Right renal pelvis (tissue), 4 donors: ENCODE measurements around the gene LSG1. TPM values are rescaled to one million over a fixed set of nuclear protein-coding genes. Genes with fewer than 3 reads are reported as not detected.

Experiments
- DNase-seq, 4 donors: peaks; one replicate each; pipeline ENCODE4 v3.0.0-alpha.2; 2013; ENCODE audit warnings: low read depth in 4 of 4, low spot score in 3 of 4, missing footprints in 1 of 4
- polyA plus RNA-seq, 4 donors: library from polyadenylated mRNA; unstranded; fragments of 120-200 nt; gene quantifications; one replicate each; pipeline ENCODE4 v1.2.1, GENCODE V29; 2013; ENCODE audit not compliant: insufficient read length in 4 of 4

Gene LSG1
- polyA plus RNA-seq: 10 to 100 TPM; 33.5 to 37.1 (median 35.6) TPM

- peak; percentile 96 to 99 (median 96) for DNase-seq
Observed at GRCh38 chr3:194671900-194672808, at the start of gene LSG1. Gene LSG1, minus strand, starts transcription at chr3:194672191. Its CDS starts 29 bp downstream, at chr3:194672162.

- DNase-seq: no peak
Observed at GRCh38 chr3:194720048-194720447, 48.1 kb upstream of the LSG1 start.

GRCh38 chr3:194718079-194718478 lies 46.1 kb upstream of the LSG1 start:
- DNase-seq: no peak

- no peak for DNase-seq
Observed at GRCh38 chr3:194715022-194715800, 43.2 kb upstream of the LSG1 start.

- DNase-seq: no peak
Observed at GRCh38 chr3:194714564-194714963, 42.6 kb upstream of the LSG1 start.

GRCh38 chr3:194714137-194714455 lies 42.1 kb upstream of the LSG1 start:
- no peak for DNase-seq

GRCh38 chr3:194713299-194714136 lies 41.5 kb upstream of the LSG1 start:
- no peak for DNase-seq

GRCh38 chr3:194711913-194712312 lies 39.9 kb upstream of the LSG1 start:
- DNase-seq: no peak

GRCh38 chr3:194711286-194711685 lies 39.3 kb upstream of the LSG1 start:
- no peak for DNase-seq

GRCh38 chr3:194707147-194707540 lies 35.2 kb upstream of the LSG1 start:
- no peak for DNase-seq

GRCh38 chr3:194705761-194706160 lies 33.8 kb upstream of the LSG1 start:
- DNase-seq: no peak

- no peak for DNase-seq
Observed at GRCh38 chr3:194705227-194705626, 33.2 kb upstream of the LSG1 start.

GRCh38 chr3:194702545-194702944 lies 30.6 kb upstream of the LSG1 start:
- no peak for DNase-seq

GRCh38 chr3:194696702-194697101 lies 24.7 kb upstream of the LSG1 start:
- no peak for DNase-seq

- no peak for DNase-seq
Observed at GRCh38 chr3:194691481-194692283, 19.7 kb upstream of the LSG1 start.

GRCh38 chr3:194690501-194691372 lies 18.7 kb upstream of the LSG1 start:
- DNase-seq: no peak

GRCh38 chr3:194689493-194689944 lies 17.5 kb upstream of the LSG1 start:
- DNase-seq: no peak

GRCh38 chr3:194688946-194689345 lies 17.0 kb upstream of the LSG1 start:
- DNase-seq: no peak

- DNase-seq: no peak
Observed at GRCh38 chr3:194688200-194688740, 16.3 kb upstream of the LSG1 start.
